Stimulated activated naive CD8-positive, alpha-beta T cell treated with anti-CD3 and anti-CD28 coated beads, Interleukin-15, Interleukin-2, amounts not matched to agents 100 ng/mL and 50 ng/mL, for 24 hours (primary cell): ENCODE results near the gene TEX47.

Source experiments
- H3K27ac Mint-ChIP-seq: one replicate; pipeline ENCODE4 v1.8.0; 2021; ENCODE audit warnings: mild to moderate bottlenecking, mixed read lengths
- H3K27me3 Mint-ChIP-seq: one replicate; pipeline ENCODE4 v1.8.0; 2021; ENCODE audit warnings: mixed read lengths
- H3K36me3 Mint-ChIP-seq: one replicate; pipeline ENCODE4 v1.8.0; 2021; ENCODE audit warnings: low read depth, mixed read lengths
- H3K4me1 Mint-ChIP-seq: one replicate; pipeline ENCODE4 v1.8.0; 2021; ENCODE audit warnings: low read depth, mixed read lengths
- H3K4me3 Mint-ChIP-seq: one replicate; pipeline ENCODE4 v1.8.0; 2021; ENCODE audit warnings: mild to moderate bottlenecking, mixed read lengths
- H3K9me3 Mint-ChIP-seq: one replicate; pipeline ENCODE4 v1.8.0; 2021; ENCODE audit warnings: mixed read lengths

Gene TEX47

DNA sequence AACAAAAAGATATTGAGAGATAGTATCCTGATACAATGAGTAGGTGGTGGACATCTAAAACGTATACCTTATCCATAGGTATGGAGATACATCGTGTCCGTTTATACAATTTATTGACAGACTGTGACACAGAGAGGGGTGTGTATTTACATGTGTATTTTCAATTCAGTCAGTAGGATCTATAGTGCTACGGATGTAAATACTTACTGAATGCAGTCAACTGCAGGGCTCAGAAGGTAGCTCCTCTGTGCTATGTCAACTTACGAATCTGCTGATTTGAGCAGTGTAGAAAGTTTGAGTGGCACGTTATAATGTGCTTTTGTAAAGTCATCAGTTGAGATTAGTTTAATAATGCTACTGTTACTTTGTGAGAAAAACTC is 35.4 kb downstream of the TEX47 start:
- Mint-ChIP-seq H3K27me3 (peaks cover 53% of the 10 kb centered on the region), H3K27ac (no peak overlapping the region), H3K4me1 (peaks cover 6% of the 10 kb centered on the region), H3K4me3 (no peak overlapping the region), H3K9me3 (no peaks in the 10 kb centered on the region), H3K36me3 (no peaks in the 10 kb centered on the region)

DNA sequence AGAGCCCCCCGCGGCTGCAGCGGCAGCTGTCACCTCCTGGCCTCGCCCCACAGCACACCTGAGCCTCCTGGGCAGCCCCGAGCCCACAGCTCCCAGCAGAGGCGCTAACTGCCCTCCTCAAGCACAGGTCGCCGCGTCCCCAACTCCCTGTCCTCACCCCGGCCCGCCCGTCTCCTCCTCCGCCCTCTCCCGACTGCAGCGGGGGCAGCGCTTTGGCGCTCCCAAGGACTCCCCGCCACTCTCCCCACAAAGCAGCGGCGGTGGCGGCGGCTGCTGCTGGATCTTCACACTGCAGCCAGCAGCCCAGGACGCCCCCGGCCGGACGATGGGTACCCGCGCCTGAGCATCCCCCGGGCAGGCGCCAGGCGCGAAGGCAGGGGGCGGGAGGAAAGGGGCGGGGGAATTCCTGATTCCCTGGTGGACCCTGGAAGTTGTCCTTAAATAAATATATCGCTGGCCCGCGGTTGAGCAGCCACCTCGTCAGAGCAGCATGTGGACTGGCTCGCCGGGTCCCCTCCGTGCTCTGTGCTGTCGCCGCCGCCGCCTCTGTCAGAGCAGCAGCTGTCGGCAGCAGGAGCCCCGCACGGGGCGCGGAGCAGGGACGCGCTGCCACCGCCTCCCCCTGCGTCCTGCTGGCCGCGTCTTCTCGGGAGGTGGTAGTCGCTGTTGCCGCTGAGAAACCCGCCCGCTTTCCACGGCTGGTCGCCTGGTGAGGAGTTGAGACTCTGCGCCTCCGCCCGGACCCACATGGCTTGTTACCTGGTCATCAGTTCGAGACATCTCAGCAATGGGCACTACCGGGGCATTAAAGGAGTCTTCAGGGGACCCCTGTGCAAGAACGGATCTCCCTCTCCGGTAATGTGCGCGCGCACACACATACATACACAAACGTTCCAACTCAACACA is 36.1 kb downstream of the TEX47 start, which contains the start of gene ZNF804B:
Gene ZNF804B (plus strand): TSS at position 471 of the 906 bp plus-strand sequence. CDS start 277 bp downstream, at position 748.
- Mint-ChIP-seq H3K27me3 (peaks cover 48% of the 10 kb centered on the region), H3K27ac (no peak within 1 kb of the TSS), H3K9me3 (no peaks in the 10 kb centered on the region), H3K36me3 (no peaks in the 10 kb centered on the region), H3K4me3 (no peak within 1 kb of the TSS), H3K4me1 (peaks cover 6% of the 10 kb centered on the region)

DNA sequence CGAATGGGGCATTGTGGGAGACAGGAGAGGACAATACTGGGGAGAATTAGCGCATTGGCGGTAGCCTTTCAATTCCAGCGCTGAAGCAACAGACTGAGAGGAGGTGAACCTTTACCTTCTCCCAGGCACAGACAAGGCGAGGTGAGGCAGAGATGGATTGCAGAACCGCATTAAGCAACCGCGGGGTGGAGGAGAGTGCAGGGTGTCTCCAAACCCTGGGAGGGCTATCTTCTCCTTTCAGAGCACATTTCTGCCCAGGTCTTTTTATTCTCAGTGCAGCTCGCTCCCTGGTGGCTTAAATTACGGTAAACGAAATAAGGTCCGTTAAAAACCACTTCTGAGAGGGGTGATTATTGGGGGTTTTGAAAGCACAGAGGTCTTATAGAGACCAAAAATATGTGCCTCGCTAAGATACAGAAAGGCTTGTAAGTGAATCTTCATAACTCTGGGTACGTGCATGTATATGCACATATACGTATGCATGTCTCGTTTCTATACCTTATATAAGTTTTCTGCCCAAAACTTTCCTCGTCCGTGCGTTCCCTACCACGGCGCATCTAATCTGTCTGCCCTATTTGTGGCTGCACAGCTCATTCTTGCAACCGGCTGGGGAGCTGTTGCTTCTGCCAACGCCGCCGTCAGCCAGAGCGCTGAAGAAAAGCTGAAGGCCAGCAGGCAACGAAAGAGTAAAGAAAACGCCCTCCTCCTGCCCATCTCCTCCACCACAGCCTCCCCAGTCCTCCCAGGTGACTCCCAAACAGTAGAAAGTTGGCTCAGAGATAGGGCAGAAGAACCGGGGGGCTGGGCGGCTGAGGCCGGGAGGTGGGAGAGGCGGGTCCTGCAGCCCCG is 36.9 kb downstream of the TEX47 start:
- Mint-ChIP-seq H3K27ac (no peak overlapping the region), H3K4me3 (no peak overlapping the region), H3K4me1 (peaks cover 6% of the 10 kb centered on the region), H3K27me3 (peaks cover 56% of the 10 kb centered on the region), H3K9me3 (no peaks in the 10 kb centered on the region), H3K36me3 (no peaks in the 10 kb centered on the region)

DNA sequence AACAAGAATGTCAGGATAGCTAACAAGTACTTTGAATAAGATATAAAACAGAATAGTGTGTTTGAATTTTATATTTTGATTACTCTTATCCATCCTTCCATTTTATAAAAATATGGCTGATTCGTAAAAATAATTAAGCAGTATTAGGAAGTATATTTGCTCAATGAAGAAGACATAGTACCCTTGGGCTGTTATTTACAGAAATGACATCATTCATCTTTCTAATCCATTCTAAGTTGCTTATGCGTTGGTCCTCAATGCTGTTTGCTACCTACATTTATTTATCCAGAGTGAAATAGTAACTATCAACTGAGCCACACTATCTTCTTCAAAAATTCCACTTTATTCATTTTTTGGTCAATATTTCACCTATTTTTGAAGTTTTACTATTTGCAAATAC is 38.2 kb downstream of the TEX47 start:
- Mint-ChIP-seq H3K36me3 (no peaks in the 10 kb centered on the region), H3K9me3 (no peaks in the 10 kb centered on the region), H3K4me1 (peaks cover 6% of the 10 kb centered on the region), H3K27ac (no peak overlapping the region), H3K4me3 (no peak overlapping the region), H3K27me3 (peaks cover 51% of the 10 kb centered on the region)

GRCh38 chr7:88756802-88757201 is 38.7 kb downstream of the TEX47 start:
- no peak overlapping the region for H3K27ac Mint-ChIP-seq
- no peaks in the 10 kb centered on the region for H3K9me3 Mint-ChIP-seq
- peaks cover 47% of the 10 kb centered on the region for H3K27me3 Mint-ChIP-seq
- no peak overlapping the region for H3K4me3 Mint-ChIP-seq
- no peaks in the 10 kb centered on the region for H3K36me3 Mint-ChIP-seq
- peaks cover 6% of the 10 kb centered on the region for H3K4me1 Mint-ChIP-seq

- Mint-ChIP-seq H3K4me1 (no peaks in the 10 kb centered on the region), H3K4me3 (no peak overlapping the region), H3K27me3 (no peaks in the 10 kb centered on the region), H3K36me3 (no peaks in the 10 kb centered on the region), H3K27ac (no peak overlapping the region), H3K9me3 (no peaks in the 10 kb centered on the region)
These were observed 49.4 kb downstream of the TEX47 start for GRCh38 chr7:88746126-88746525.
